GM23338 (cell line): ENCODE results near the gene SERPINH1. TPM values are rescaled to one million over a fixed set of nuclear protein-coding genes. Genes with fewer than 3 reads are reported as not detected.

Experiments used
- ATAC-seq: fragments of 200-7000 bp; cut with Tn5 transposase; 3 replicates; pipeline ENCODE4 v1.9.1; 2020
- DNase-seq: peaks from one replicate; pipeline ENCODE4 v3.0.0-alpha.2; 2015; ENCODE audit warnings: low spot score
- H2AFZ ChIP-seq: fragments of 200-600 bp; sonication (generic); 2 replicates; pipeline ENCODE4 v1.8.0; 2016; ENCODE audit warnings: antibody characterized with exemption, mild to moderate bottlenecking, moderate library complexity
- H3F3A ChIP-seq: fragments of 200-600 bp; sonication (generic); replicated peaks from 2 replicates; pipeline ENCODE4 v1.8.0; 2017; ENCODE audit warnings: antibody characterized with exemption, mixed run types, low read depth
- H3K27ac ChIP-seq: fragments of 200-600 bp; sonication (generic); 2 replicates; pipeline ENCODE4 v1.6.1; 2016; ENCODE audit warnings: low read depth
- H3K27me3 ChIP-seq: fragments of 200-600 bp; sonication (generic); 2 replicates; pipeline ENCODE4 v1.8.0; 2016; ENCODE audit warnings: mild to moderate bottlenecking, mixed run types, moderate library complexity; ENCODE audit not compliant: insufficient read depth
- H3K36me3 ChIP-seq: fragments of 200-600 bp; sonication (generic); 2 replicates; pipeline ENCODE4 v1.8.0; 2016; ENCODE audit warnings: mild to moderate bottlenecking; ENCODE audit not compliant: insufficient read depth
- H3K4me1 ChIP-seq: fragments of 200-600 bp; sonication (generic); 2 replicates; pipeline ENCODE4 v1.8.0; 2016; ENCODE audit warnings: mild to moderate bottlenecking, moderate library complexity; ENCODE audit not compliant: insufficient read depth
- H3K4me2 ChIP-seq: fragments of 200-600 bp; sonication (generic); 2 replicates; pipeline ENCODE4 v1.7.1; 2017; ENCODE audit warnings: mixed run types
- H3K4me3 ChIP-seq: fragments of 200-600 bp; sonication (generic); 2 replicates; pipeline ENCODE4 v1.6.1; 2016; ENCODE audit warnings: mixed run types
- H3K79me2 ChIP-seq: fragments of 200-600 bp; sonication (generic); replicated peaks from 2 replicates; pipeline ENCODE4 v1.8.0; 2017; ENCODE audit warnings: mild to moderate bottlenecking; ENCODE audit not compliant: insufficient read depth
- H3K9me2 ChIP-seq: fragments of 200-600 bp; sonication (generic); 2 replicates; pipeline ENCODE4 v1.8.0; 2017; ENCODE audit not compliant: insufficient read depth
- H4K20me1 ChIP-seq: fragments of 200-600 bp; sonication (generic); replicated peaks from 2 replicates; pipeline ENCODE4 v1.8.0; 2017; ENCODE audit warnings: mild to moderate bottlenecking; ENCODE audit not compliant: insufficient read depth
- H3K27ac Mint-ChIP-seq: 2 replicates; pipeline ENCODE4 v1.8.0; 2020; ENCODE audit warnings: inconsistent platforms, mild to moderate bottlenecking, moderate library complexity, mixed read lengths
- H3K27me3 Mint-ChIP-seq: 3 replicates; pipeline ENCODE4 v1.8.0; 2022; ENCODE audit warnings: low read depth, mild to moderate bottlenecking, moderate library complexity, mixed read lengths, inconsistent platforms; ENCODE audit not compliant: insufficient read depth, poor library complexity
- H3K36me3 Mint-ChIP-seq: 3 replicates; pipeline ENCODE4 v1.8.0; 2021; ENCODE audit warnings: low read depth, mild to moderate bottlenecking, inconsistent platforms, moderate library complexity, mixed read lengths
- H3K4me1 Mint-ChIP-seq: 3 replicates; pipeline ENCODE4 v1.8.0; 2020; ENCODE audit warnings: mild to moderate bottlenecking, inconsistent platforms, mixed read lengths
- H3K4me3 Mint-ChIP-seq: 3 replicates; pipeline ENCODE4 v1.8.0; 2021; ENCODE audit warnings: moderate library complexity, mild to moderate bottlenecking, inconsistent platforms, mixed read lengths
- H3K9me3 Mint-ChIP-seq: 3 replicates; pipeline ENCODE4 v1.8.0; 2020; ENCODE audit warnings: moderate library complexity, mild to moderate bottlenecking, inconsistent platforms, mixed read lengths
- CTCF ChIP-seq, 2 experiments: fragments of 200-600 bp in 1 of 2; sonication (generic) in 1 of 2; conservative IDR thresholded peaks; 2 replicates each; pipeline versions ENCODE4 v1.5.1 to v1.6.1; 2016 to 2017; ENCODE audit warnings: antibody characterized with exemption in 2 of 2, low read depth in 2 of 2, mild to moderate bottlenecking in 2 of 2, moderate library complexity in 1 of 2
- ETS1 ChIP-seq: IDR thresholded peaks from 2 replicates; pipeline ENCODE4 v1.6.1; 2016; ENCODE audit warnings: antibody characterized with exemption
- EZH2phosphoT487 ChIP-seq: fragments of 200-600 bp; sonication (generic); IDR thresholded peaks from one replicate; pipeline ENCODE4 v1.8.1; 2018; ENCODE audit warnings: antibody characterized with exemption; ENCODE audit not compliant: unreplicated experiment
- NANOG ChIP-seq: IDR thresholded peaks from 2 replicates; pipeline ENCODE4 v1.6.1; 2016; ENCODE audit warnings: antibody characterized with exemption, borderline replicate concordance
- POLR2AphosphoS5 ChIP-seq: IDR thresholded peaks from 2 replicates; pipeline ENCODE4 v1.6.1; 2016; ENCODE audit warnings: antibody characterized with exemption, low read depth
- REST ChIP-seq: IDR thresholded peaks from one replicate; pipeline ENCODE4 v1.6.1; 2018; ENCODE audit warnings: antibody characterized with exemption; ENCODE audit not compliant: unreplicated experiment
- STAT1 ChIP-seq: IDR thresholded peaks from one replicate; pipeline ENCODE4 v1.6.1; 2016; ENCODE audit warnings: antibody characterized with exemption; ENCODE audit not compliant: unreplicated experiment
- ZNF114 ChIP-seq: fragments of 250-450 bp; sonication (Bioruptor Pico); IDR thresholded peaks from 2 replicates; pipeline ENCODE4 v1.5.0; 2020; ENCODE audit warnings: mild to moderate bottlenecking, moderate library complexity
- ZNF331 ChIP-seq: fragments of 250-450 bp; sonication (Bioruptor Pico); IDR thresholded peaks from 2 replicates; pipeline ENCODE4 v1.5.0; 2020; ENCODE audit warnings: low read depth, mild to moderate bottlenecking, moderate library complexity
- ZNF462 ChIP-seq: fragments of 250-450 bp; sonication (Bioruptor Pico); IDR thresholded peaks from 2 replicates; pipeline ENCODE4 v1.5.0; 2020; ENCODE audit warnings: mild to moderate bottlenecking, moderate library complexity
- polyA plus RNA-seq: library from polyadenylated mRNA; unstranded; fragments of >200 nt; fragmentation: Nextera tagmentation; extraction: Ambion mirVana; gene quantifications from 2 replicates; pipeline ENCODE4 v1.2.1, GENCODE V29; 2016
- total RNA-seq: library from RNA; depleted of rRNA; stranded (reverse); fragments of >200 nt; shearing (Covaris generic); gene quantifications from 2 replicates; pipeline ENCODE4 v1.2.3, GENCODE V29; 2014

The SERPINH1 gene
- total and polyA plus RNA-seq, 2 experiments from 2014 or later = 238 to 1,217 TPM

- ATAC-seq (no peak), DNase-seq (no peak)
- Mint-ChIP-seq H3K4me3 (no peak overlapping the region), H3K36me3 (no peaks in the 10 kb centered on the region), H3K27me3 (peaks cover 11% of the 10 kb centered on the region), H3K4me1 (peaks cover 17% of the 10 kb centered on the region; the same call in 2 of the 3 replicates), H3K27ac (no peak overlapping the region), H3K9me3 (no peaks in the 10 kb centered on the region)
- Histone ChIP-seq H3F3A (no peaks in the 10 kb centered on the region), H3K36me3 (no peaks in the 10 kb centered on the region), H3K4me1 (no peaks in the 10 kb centered on the region; the same call in 1 of the 2 replicates), H3K27ac (no peak overlapping the region), H3K4me2 (no peak overlapping the region), H3K79me2 (no peaks in the 10 kb centered on the region), H3K27me3 (no peaks in the 10 kb centered on the region), H3K9me2 (no peaks in the 10 kb centered on the region), H2AFZ (no peak overlapping the region), H3K4me3 (no peak overlapping the region), H4K20me1 (no peaks in the 10 kb centered on the region)
- TF ChIP-seq CTCF (conservative IDR thresholded peaks at IDR 0.05; ENCODE audit: low read depth in 2 of 2) (no peak), EZH2phosphoT487 (no peak), NANOG (no peak), ZNF331 (no peak), ETS1 (no peak), STAT1 (no peak), POLR2AphosphoS5 (no peak), ZNF114 (CRISPR knock-in tag) (no peak), REST (no peak)
Measured at GRCh38 chr11:75593286-75593915, 31.3 kb downstream of the SERPINH1 start.

- peaks cover 3% of the 10 kb centered on the region for H3K27me3 Mint-ChIP-seq
- no peak overlapping the region for H3K4me3 Mint-ChIP-seq
- peaks cover 17% of the 10 kb centered on the region; the same call in 2 of the 3 replicates for H3K4me1 Mint-ChIP-seq
- no peaks in the 10 kb centered on the region for H4K20me1 ChIP-seq
- no peak overlapping the region for H3K4me2 ChIP-seq
- H3K36me3 ChIP-seq = no peaks in the 10 kb centered on the region
- no peaks in the 10 kb centered on the region for H3F3A ChIP-seq
- no peak overlapping the region for H3K27ac ChIP-seq
- no peak overlapping the region for H3K4me3 ChIP-seq
- H3K79me2 ChIP-seq = no peaks in the 10 kb centered on the region
- H3K27ac Mint-ChIP-seq = no peak overlapping the region
- H2AFZ ChIP-seq = no peak overlapping the region
- no peaks in the 10 kb centered on the region for H3K9me2 ChIP-seq
- H3K9me3 Mint-ChIP-seq = no peaks in the 10 kb centered on the region
- H3K27me3 ChIP-seq = no peaks in the 10 kb centered on the region
- no peaks in the 10 kb centered on the region for H3K36me3 Mint-ChIP-seq
- no peaks in the 10 kb centered on the region; the same call in 1 of the 2 replicates for H3K4me1 ChIP-seq
- ATAC-seq (no peak), DNase-seq (no peak)
- no peak for TF ChIP-seq ZNF462 (CRISPR knock-in tag)
Measured at GRCh38 chr11:75594211-75594610, 32.2 kb downstream of the SERPINH1 start.
